ENCODE measurements around the gene CUBN.

Gene CUBN

DNA sequence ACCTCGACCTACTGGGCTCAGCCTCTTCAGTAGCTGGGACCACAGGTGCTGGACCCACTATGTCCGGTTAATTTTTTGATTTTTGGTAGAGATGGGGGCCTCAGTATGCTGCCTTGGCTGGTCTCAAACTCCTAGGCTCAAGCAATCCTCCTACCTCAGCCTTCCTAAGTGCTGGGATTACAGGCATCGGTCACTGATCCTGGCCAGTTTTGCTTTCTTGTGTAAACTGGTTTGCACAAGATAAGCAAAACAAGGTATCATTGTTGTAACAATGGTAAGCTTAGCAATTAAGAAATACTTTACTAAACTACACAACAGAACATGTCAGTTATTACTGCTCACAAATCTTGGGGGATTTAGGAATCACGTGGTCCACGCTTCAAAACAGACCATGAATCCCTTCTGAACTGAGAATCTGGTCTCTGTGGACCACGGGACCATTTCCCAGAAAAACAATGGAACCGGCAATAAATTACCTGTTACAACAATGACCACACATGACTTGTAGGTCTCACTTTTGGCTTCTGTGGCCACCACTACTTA is 349.2 kb downstream of the CUBN start:
- Histone ChIP-seq H3K27me3 (ENCODE audit: insufficient read depth, low read depth) (no peaks in the 10 kb centered on the region), H3K79me2 (ENCODE audit: insufficient read depth, low read depth) (no peaks in the 10 kb centered on the region), H3K4me3 (IDR thresholded peaks at IDR 0.05; ENCODE audit: insufficient read depth, low read depth, low read length) (no peak overlapping the region), H3K27ac (no peak overlapping the region), H3K4me1 (ENCODE audit: low read depth, poor library complexity, severe bottlenecking) (peaks cover 14% of the 10 kb centered on the region), H4K20me1 (ENCODE audit: insufficient read depth) (no peaks in the 10 kb centered on the region), H3K9ac (no peak overlapping the region), H3K4me2 (no peak overlapping the region), H2AFZ (ENCODE audit: low read depth) (no peak overlapping the region), H3K36me3 (ENCODE audit: insufficient read depth) (no peaks in the 10 kb centered on the region)
- no peak for TF ChIP-seq CTCF (conservative IDR thresholded peaks at IDR 0.05; ENCODE audit: low read depth, low read length)

GRCh38 chr10:16779384-16779915 is 350.2 kb downstream of the CUBN start:
- Histone ChIP-seq H2AFZ (ENCODE audit: low read depth) (no peak overlapping the region), H3K79me2 (ENCODE audit: insufficient read depth, low read depth) (no peaks in the 10 kb centered on the region), H3K36me3 (ENCODE audit: insufficient read depth) (no peaks in the 10 kb centered on the region), H3K4me2 (no peak overlapping the region; the same call in 1 of the 2 replicates), H3K27ac (no peak overlapping the region), H3K4me3 (IDR thresholded peaks at IDR 0.05; ENCODE audit: insufficient read depth, low read depth, low read length) (no peak overlapping the region), H3K27me3 (ENCODE audit: insufficient read depth, low read depth) (no peaks in the 10 kb centered on the region), H3K4me1 (ENCODE audit: low read depth, poor library complexity, severe bottlenecking) (peaks cover 14% of the 10 kb centered on the region), H3K9ac (no peak overlapping the region), H4K20me1 (ENCODE audit: insufficient read depth) (no peaks in the 10 kb centered on the region; the same call in 1 of the 2 replicates)
- no peak for TF ChIP-seq CTCF (conservative IDR thresholded peaks at IDR 0.05; ENCODE audit: low read depth, low read length)

- Histone ChIP-seq H2AFZ (ENCODE audit: low read depth) (no peak overlapping the region), H3K79me2 (ENCODE audit: insufficient read depth, low read depth) (no peaks in the 10 kb centered on the region), H3K4me3 (IDR thresholded peaks at IDR 0.05; ENCODE audit: insufficient read depth, low read depth, low read length) (no peak overlapping the region), H3K4me1 (ENCODE audit: low read depth, poor library complexity, severe bottlenecking) (peaks cover 14% of the 10 kb centered on the region), H3K27me3 (ENCODE audit: insufficient read depth, low read depth) (no peaks in the 10 kb centered on the region), H4K20me1 (ENCODE audit: insufficient read depth) (no peaks in the 10 kb centered on the region; the same call in 1 of the 2 replicates), H3K36me3 (ENCODE audit: insufficient read depth) (no peaks in the 10 kb centered on the region), H3K9ac (no peak overlapping the region), H3K27ac (no peak overlapping the region), H3K4me2 (no peak overlapping the region; the same call in 1 of the 2 replicates)
- TF ChIP-seq CTCF (conservative IDR thresholded peaks at IDR 0.05; ENCODE audit: low read depth, low read length), result peak; percentile 94
Measured at GRCh38 chr10:16777473-16778370, 351.9 kb downstream of the CUBN start.

- Histone ChIP-seq H3K27ac (no peak overlapping the region), H4K20me1 (ENCODE audit: insufficient read depth) (no peaks in the 10 kb centered on the region; the same call in 1 of the 2 replicates), H3K9ac (no peak overlapping the region), H3K4me3 (IDR thresholded peaks at IDR 0.05; ENCODE audit: insufficient read depth, low read depth, low read length) (no peak overlapping the region), H3K27me3 (ENCODE audit: insufficient read depth, low read depth) (no peaks in the 10 kb centered on the region), H3K36me3 (ENCODE audit: insufficient read depth) (no peaks in the 10 kb centered on the region), H3K4me1 (ENCODE audit: low read depth, poor library complexity, severe bottlenecking) (peaks cover 14% of the 10 kb centered on the region), H2AFZ (ENCODE audit: low read depth) (no peak overlapping the region), H3K4me2 (no peak overlapping the region), H3K79me2 (ENCODE audit: insufficient read depth, low read depth) (no peaks in the 10 kb centered on the region)
- TF ChIP-seq CTCF (conservative IDR thresholded peaks at IDR 0.05; ENCODE audit: low read depth, low read length), result no peak
Measured at GRCh38 chr10:16776896-16777295, 352.7 kb downstream of the CUBN start.
